22Rv1 (cell line): Measurements from ENCODE around the gene COA1.

Experiments used
- H3K27ac ChIP-seq: fragments of 450-650 bp; 2 replicates; pipeline ENCODE4 v1.5.1; 2017
- ZFX ChIP-seq: fragments of 450-650 bp; IDR thresholded peaks from 2 replicates; pipeline ENCODE4 v1.6.1; 2017; ENCODE audit warnings: antibody characterized with exemption, borderline replicate concordance
- TF ChIP-seq, protein P1 (sequence below): fragments of 450-650 bp; IDR thresholded peaks from 2 replicates; pipeline ENCODE4 v1.5.1; 2017; ENCODE audit warnings: mild to moderate bottlenecking

COA1 gene

DNA sequence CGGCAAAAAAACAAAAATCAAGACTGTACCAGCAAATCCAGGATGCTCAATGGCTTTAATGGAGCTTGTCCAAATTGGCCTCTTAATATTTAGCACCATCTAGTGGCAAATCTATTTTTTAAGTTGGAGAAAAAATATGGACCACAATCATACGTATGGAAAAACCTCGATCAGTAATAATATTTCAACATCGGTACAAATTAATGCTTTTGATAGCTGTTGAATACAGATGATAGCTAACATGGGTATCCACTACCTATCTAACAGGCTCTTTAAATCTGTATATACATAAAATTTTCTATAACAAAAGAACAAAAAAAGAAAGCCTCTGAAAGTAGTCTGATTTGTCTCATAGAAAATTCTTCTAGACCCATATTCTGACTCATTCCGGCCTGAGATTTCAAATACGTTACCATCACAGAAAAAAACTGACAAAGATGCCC, 29.2 kb downstream of the COA1 start:
- no peak for TF ChIP-seq ZFX
- TF ChIP-seq, protein P1, sequence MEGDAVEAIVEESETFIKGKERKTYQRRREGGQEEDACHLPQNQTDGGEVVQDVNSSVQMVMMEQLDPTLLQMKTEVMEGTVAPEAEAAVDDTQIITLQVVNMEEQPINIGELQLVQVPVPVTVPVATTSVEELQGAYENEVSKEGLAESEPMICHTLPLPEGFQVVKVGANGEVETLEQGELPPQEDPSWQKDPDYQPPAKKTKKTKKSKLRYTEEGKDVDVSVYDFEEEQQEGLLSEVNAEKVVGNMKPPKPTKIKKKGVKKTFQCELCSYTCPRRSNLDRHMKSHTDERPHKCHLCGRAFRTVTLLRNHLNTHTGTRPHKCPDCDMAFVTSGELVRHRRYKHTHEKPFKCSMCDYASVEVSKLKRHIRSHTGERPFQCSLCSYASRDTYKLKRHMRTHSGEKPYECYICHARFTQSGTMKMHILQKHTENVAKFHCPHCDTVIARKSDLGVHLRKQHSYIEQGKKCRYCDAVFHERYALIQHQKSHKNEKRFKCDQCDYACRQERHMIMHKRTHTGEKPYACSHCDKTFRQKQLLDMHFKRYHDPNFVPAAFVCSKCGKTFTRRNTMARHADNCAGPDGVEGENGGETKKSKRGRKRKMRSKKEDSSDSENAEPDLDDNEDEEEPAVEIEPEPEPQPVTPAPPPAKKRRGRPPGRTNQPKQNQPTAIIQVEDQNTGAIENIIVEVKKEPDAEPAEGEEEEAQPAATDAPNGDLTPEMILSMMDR = peak; percentile 95

DNA sequence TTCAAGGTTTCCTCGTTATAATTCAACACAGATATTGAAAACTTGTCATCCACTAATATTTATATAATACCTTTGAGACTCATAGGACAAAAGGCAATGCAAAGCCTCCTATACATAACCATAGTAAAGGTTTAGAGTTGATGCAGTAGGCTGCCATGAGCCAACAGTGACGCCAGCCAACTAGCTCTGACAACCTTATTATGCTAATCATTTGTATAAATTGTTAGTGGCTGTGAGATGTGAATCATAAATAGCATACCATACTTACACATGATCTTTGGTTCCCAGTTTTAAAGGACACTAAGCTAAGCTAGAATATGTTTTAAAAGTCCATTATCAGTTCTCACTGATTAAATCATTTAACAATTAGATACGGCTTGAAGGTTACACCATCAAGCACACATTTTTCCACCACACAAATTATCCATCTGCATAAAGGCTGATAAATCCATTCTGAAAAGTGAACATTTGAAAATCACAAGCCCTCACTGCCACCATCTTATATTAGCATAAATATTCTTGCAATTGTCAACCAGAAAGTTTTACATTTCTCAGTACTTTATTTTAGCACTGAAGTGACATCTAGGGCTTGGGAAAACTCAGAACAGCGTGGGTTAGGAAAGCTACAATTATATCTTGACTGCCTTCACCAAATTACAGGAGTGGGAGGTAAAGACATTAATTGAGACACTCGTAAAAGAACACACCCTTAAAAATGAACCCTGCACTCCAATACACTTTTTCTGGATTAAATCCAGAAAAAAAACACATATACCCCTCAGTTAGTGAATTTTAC, 30.7 kb downstream of the COA1 start:
- H3K27ac ChIP-seq = no peak overlapping the region
- no peak for TF ChIP-seq ZFX
- TF ChIP-seq, protein P1 = no peak

More for the DNA sequence above, 29.2 kb downstream of the COA1 start:
- no peak overlapping the region for H3K27ac ChIP-seq

DNA sequence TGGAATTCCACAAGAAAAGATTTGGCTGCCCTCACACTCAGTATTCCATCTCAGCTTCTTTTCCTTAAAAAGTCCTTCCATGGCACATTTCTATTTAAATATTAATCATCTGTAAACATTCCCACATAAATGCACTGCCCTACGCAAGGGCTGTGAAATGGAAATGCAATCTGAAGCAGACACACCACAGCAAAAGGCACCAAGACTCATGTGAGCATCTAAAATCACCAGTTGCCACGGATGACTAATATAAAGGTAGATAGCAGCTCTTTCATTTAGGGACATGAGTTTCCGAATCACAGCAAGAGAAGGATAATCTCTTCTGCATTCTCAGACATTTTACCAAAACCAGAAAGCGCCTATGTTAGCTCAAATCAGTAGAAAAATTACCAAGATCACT, 31.6 kb downstream of the COA1 start:
- H3K27ac ChIP-seq = no peak overlapping the region

DNA sequence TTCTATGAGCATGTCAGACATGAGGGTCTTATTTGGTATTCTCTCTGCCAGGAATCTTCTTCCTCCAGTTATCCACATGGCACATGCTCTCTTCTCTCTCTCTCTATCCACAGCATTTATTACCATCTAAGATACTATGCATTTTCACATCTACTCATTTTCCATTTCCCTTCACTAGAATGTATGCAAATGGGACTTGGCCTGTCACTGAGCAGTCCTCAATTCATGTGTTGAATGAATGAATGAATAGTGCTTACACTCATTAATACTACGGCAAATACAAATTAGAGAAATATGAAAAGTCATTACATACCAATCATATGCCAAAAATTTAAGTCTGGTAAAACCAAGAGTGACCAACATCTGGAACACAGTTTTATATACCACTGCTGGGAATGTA, 34.0 kb downstream of the COA1 start:
- H3K27ac ChIP-seq = no peak overlapping the region
- no peak for TF ChIP-seq ZFX
- TF ChIP-seq, protein P1 = no peak

More for the DNA sequence above, 31.6 kb downstream of the COA1 start:
- TF ChIP-seq, protein P1 = no peak
- no peak for TF ChIP-seq ZFX

DNA sequence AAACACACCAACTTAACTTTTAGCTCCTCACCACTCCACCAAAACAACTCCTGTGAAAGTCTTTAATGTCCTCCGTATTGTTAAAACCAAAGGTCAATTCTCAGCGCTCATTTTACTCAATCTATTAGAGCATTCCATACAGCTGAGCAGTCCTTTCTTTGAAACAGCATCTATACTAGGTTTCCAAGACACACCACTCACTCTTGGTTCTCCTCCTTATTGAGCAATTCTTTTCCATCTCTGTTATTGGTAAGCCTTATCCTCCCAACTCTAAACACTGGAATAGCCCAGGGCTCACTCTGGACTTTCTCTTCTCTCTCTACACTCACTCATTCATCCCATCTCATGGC, 34.9 kb downstream of the COA1 start:
- H3K27ac ChIP-seq = no peak overlapping the region
- TF ChIP-seq, protein P1 = no peak
- no peak for TF ChIP-seq ZFX

DNA sequence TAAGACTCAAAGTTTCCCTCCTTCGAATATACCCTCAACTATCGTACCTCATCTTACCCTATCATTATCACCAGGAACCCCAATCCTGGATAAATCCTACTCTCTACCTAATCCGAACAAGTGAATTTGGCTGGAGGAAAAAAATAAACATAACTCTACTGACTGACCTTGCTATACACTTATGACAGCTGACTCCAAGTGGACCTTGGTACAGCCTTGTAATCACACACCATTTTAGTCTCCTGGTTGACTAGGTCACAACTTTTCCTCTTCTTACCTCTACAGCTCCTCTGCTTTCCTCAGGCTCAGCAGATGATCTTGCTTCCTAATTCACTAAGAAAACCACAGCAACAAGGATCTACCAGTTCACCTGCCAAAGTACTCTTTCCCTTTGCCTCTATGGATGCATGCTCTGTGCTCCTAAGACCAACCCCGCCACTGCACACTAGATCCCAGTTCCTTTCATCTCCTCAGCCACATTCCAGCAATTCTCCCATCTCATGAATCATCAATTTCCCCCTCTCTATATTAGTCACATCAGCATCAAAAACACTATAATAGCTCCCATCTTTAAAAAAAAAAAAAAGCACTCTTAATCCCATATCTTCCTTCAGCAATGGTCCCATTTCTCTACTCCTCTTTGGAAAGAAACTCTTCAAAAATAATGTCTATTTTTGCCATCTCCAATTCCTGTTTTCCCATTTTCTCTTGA, 35.5 kb downstream of the COA1 start:
- H3K27ac ChIP-seq = no peak overlapping the region
- no peak for TF ChIP-seq ZFX
- TF ChIP-seq, protein P1 = no peak
